H1 (cell line): ENCODE measurements around the gene IKZF2. TPM values are rescaled to one million over a fixed set of nuclear protein-coding genes. Genes with fewer than 3 reads are reported as not detected.

Source experiments
- ASH2L ChIP-seq: fragments of 200-600, 300-600 bp; sonication (generic); IDR thresholded peaks from one replicate; pipeline ENCODE4 v1.7.1; 2017; ENCODE audit warnings: low read length
- ATF2 ChIP-seq: IDR thresholded peaks from 2 replicates; pipeline ENCODE4 v1.6.1; 2012; ENCODE audit warnings: low read length, inconsistent platforms
- BACH1 ChIP-seq: IDR thresholded peaks from 2 replicates; pipeline ENCODE4 v1.6.1; 2012; ENCODE audit warnings: low read length, improper control_type of control experiment
- CHD7 ChIP-seq: fragments of 300-600 bp; sonication (generic); IDR thresholded peaks from 2 replicates; pipeline ENCODE4 v1.7.1; 2012; ENCODE audit warnings: low read length, moderate library complexity, mild to moderate bottlenecking, inconsistent platforms; ENCODE audit not compliant: insufficient replicate concordance
- JUN ChIP-seq: IDR thresholded peaks from 2 replicates; pipeline ENCODE4 v1.6.1; 2011; ENCODE audit warnings: low read depth, mild to moderate bottlenecking, improper control_type of control experiment, low read length
- KDM1A ChIP-seq: fragments of 200-600, 300-600 bp; sonication (generic); IDR thresholded peaks from 2 replicates; pipeline ENCODE4 v1.7.1; 2016; ENCODE audit warnings: mild to moderate bottlenecking, low read length, borderline replicate concordance
- RAD21 ChIP-seq, 2 experiments: IDR thresholded peaks in 1 of 2; conservative IDR thresholded peaks in 1 of 2; 2 replicates each; pipeline ENCODE4 v1.6.1; 2011; ENCODE audit warnings: low read depth in 2 of 2, low read length in 2 of 2, improper control_type of control experiment in 1 of 2, inconsistent platforms in 1 of 2, mild to moderate bottlenecking in 1 of 2, moderate library complexity in 1 of 2
- TBP ChIP-seq: IDR thresholded peaks from 2 replicates; pipeline ENCODE4 v1.6.1; 2011; ENCODE audit warnings: low read depth, low read length, improper control_type of control experiment
- YY1 ChIP-seq: IDR thresholded peaks from 2 replicates; pipeline ENCODE4 v1.6.1; 2011; ENCODE audit warnings: low read depth, mild to moderate bottlenecking, low read length
- polyA plus RNA-seq, 7 experiments: library from polyadenylated mRNA; depleted of rRNA in 3 of 7; stranded (reverse) in 5 of 7; unstranded in 2 of 7; fragments of >200 nt in 5 of 7; fragments of 200-250 nt in 2 of 7; gene quantifications; 1 replicate in 5 of 7; 2 replicates in 1 of 7; 4 replicates in 1 of 7; pipeline versions ENCODE4 v1.2.1 to v1.2.3, GENCODE V29; 2011 to 2013; ENCODE audit warnings: missing spikeins in 2 of 7, mixed read lengths in 2 of 7
- total RNA-seq: library from RNA; stranded (reverse); fragmentation: NEBNext Ultra II Directional; extraction: Animal tissue kit (Norgen Biotek cat#: 25700); gene quantifications from 2 replicates; pipeline ENCODE4 v1.2.1, GENCODE V29; 2021

Gene IKZF2
- total and polyA plus RNA-seq, 2 of the 8 experiments (the other 6 are each of a cell fraction or from before 2014, with no cell fraction given): 1.7 to 4.4 TPM

GRCh38 chr2:213188533-213188867, 37.1 kb upstream of the IKZF2 start (continued):
- TF ChIP-seq CHD7 (no peak), TBP (no peak), RAD21 (IDR thresholded peaks at IDR 0.05 in 1 of 2, conservative IDR thresholded peaks at IDR 0.05 in 1 of 2; ENCODE audit: low read depth in 2 of 2, low read length in 2 of 2) (no peak), ATF2 (peak; percentile 20), KDM1A (peak; percentile 98), YY1 (no peak), JUN (no peak), BACH1 (no peak), ASH2L (no peak)
